ENCODE measurements around the gene GALP. TPM values are rescaled to one million over a fixed set of nuclear protein-coding genes. Genes with fewer than 3 reads are reported as not detected.

GALP gene
- total and polyA plus RNA-seq, 7 experiments from 2014 or later: not detected

GRCh38 chr19:56221851-56222250 lies 46.0 kb downstream of the GALP start:
- Histone ChIP-seq H3K4me3 (ENCODE audit: low read length) (no peak overlapping the region), H3K4me1 (ENCODE audit: control insufficient read depth in 2 of 2, insufficient read depth in 2 of 2, low read length in 2 of 2) (no peaks in the 10 kb centered on the region), H3K36me3 (ENCODE audit: control insufficient read depth in 2 of 3, insufficient read depth in 3 of 3, low read length in 3 of 3) (no peaks in the 10 kb centered on the region), H3K27me3 (ENCODE audit: control insufficient read depth in 2 of 2, insufficient read depth in 2 of 2, low read length in 2 of 2) (no peaks in the 10 kb centered on the region), H3K27ac (ENCODE audit: low read depth, low read length) (no peak overlapping the region), H3K9me3 (ENCODE audit: control insufficient read depth in 2 of 3, low read length in 3 of 3) (no peaks in the 10 kb centered on the region)
- CTCF ChIA-PET: no interaction called here
- intact Hi-C loops (cut with micrococcal nuclease): no loop called here
- H3K27ac Mint-ChIP-seq: no peak overlapping the region
- peaks cover 0 to 39% (median 18%) of the 10 kb centered on the region in 5 donors for H3K36me3 Mint-ChIP-seq
- peaks cover 7 to 12% (median 9%) of the 10 kb centered on the region in 5 donors for H3K27me3 Mint-ChIP-seq
- peaks cover 0 to 5% (median 4%) of the 10 kb centered on the region in 7 donors for H3K4me1 Mint-ChIP-seq
- peaks cover 0 to 3% (median 0%) of the 10 kb centered on the region in 11 donors for H3K9me3 Mint-ChIP-seq
- POLR2A ChIA-PET: no interaction called here
- ATAC-seq (no peak), DNase-seq (no peak)
- H3K4me3 Mint-ChIP-seq: no peak overlapping the region

GRCh38 chr19:56222901-56223300 lies 47.1 kb downstream of the GALP start:
- Mint-ChIP-seq H3K36me3 (peaks cover 0 to 39% (median 18%) of the 10 kb centered on the region in 5 donors), H3K27me3 (peaks cover 3 to 10% (median 5%) of the 10 kb centered on the region in 5 donors), H3K27ac (no peak overlapping the region), H3K9me3 (peaks cover 0 to 2% (median 0%) of the 10 kb centered on the region in 11 donors), H3K4me3 (no peak overlapping the region), H3K4me1 (peaks cover 0 to 5% (median 2%) of the 10 kb centered on the region in 7 donors)
- Histone ChIP-seq H3K4me3 (ENCODE audit: low read length) (no peak overlapping the region), H3K27ac (ENCODE audit: low read depth, low read length) (no peak overlapping the region), H3K4me1 (ENCODE audit: control insufficient read depth in 2 of 2, insufficient read depth in 2 of 2, low read length in 2 of 2) (no peaks in the 10 kb centered on the region), H3K36me3 (ENCODE audit: control insufficient read depth in 2 of 3, insufficient read depth in 3 of 3, low read length in 3 of 3) (no peaks in the 10 kb centered on the region), H3K27me3 (ENCODE audit: control insufficient read depth in 2 of 2, insufficient read depth in 2 of 2, low read length in 2 of 2) (no peaks in the 10 kb centered on the region), H3K9me3 (ENCODE audit: control insufficient read depth in 2 of 3, low read length in 3 of 3) (no peaks in the 10 kb centered on the region)
- ChIA-PET CTCF (no interaction called here), POLR2A (no interaction called here)
- intact Hi-C loops (cut with micrococcal nuclease): no loop called here
- no peak for ATAC-seq
- DNase-seq: no peak

- no peaks in the 10 kb centered on the region for H3K9me3 ChIP-seq (ENCODE audit: control insufficient read depth in 2 of 3, low read length in 3 of 3)
- Mint-ChIP-seq H3K9me3 (no peaks in the 10 kb centered on the region), H3K27me3 (peaks cover 0 to 6% (median 2%) of the 10 kb centered on the region in 5 donors), H3K4me1 (peaks cover 0 to 3% (median 0%) of the 10 kb centered on the region in 7 donors), H3K27ac (no peak overlapping the region), H3K4me3 (no peak overlapping the region), H3K36me3 (peaks cover 0 to 39% (median 18%) of the 10 kb centered on the region in 5 donors)
- H3K36me3 ChIP-seq (ENCODE audit: control insufficient read depth in 2 of 3, insufficient read depth in 3 of 3, low read length in 3 of 3): no peaks in the 10 kb centered on the region
- no peak overlapping the region for H3K27ac ChIP-seq (ENCODE audit: low read depth, low read length)
- no peak for ATAC-seq
- H3K4me3 ChIP-seq (ENCODE audit: low read length): no peak overlapping the region
- no peaks in the 10 kb centered on the region for H3K27me3 ChIP-seq (ENCODE audit: control insufficient read depth in 2 of 2, insufficient read depth in 2 of 2, low read length in 2 of 2)
- ChIA-PET POLR2A (no interaction called here), CTCF (interaction anchor here (2.1 kb wide), 1 partner anchor 29 kb away, joined by 4 read pairs; no protein-coding TSS in a partner anchor)
- intact Hi-C loops (cut with micrococcal nuclease): no loop called here
- no peak for DNase-seq
- no peaks in the 10 kb centered on the region for H3K4me1 ChIP-seq (ENCODE audit: control insufficient read depth in 2 of 2, insufficient read depth in 2 of 2, low read length in 2 of 2)
These were observed 47.7 kb downstream of the GALP start for GRCh38 chr19:56223481-56223880.

Other genes with a start within 250 kb of the GALP start
- gene NLRP13, start 243.7 kb upstream of the GALP start, total RNA-seq: not detected
- not detected for gene NLRP13, start 243.7 kb upstream of the GALP start, polyA plus RNA-seq
- not detected for gene NLRP8, start 228.2 kb upstream of the GALP start, total RNA-seq
- gene NLRP8, start 228.2 kb upstream of the GALP start, polyA plus RNA-seq: not detected
- gene NLRP5, start 189.2 kb upstream of the GALP start, total RNA-seq: not detected
- gene NLRP5, start 189.2 kb upstream of the GALP start, polyA plus RNA-seq: not detected
- gene ZNF787, start 54.7 kb upstream of the GALP start, total RNA-seq: 10 to 100 TPM; 19.7 to 41.2 (median 33.0) TPM
- 1 to 10 TPM; 1.5 to 2.4 TPM for gene ZNF787, start 54.7 kb upstream of the GALP start, polyA plus RNA-seq
- gene ZNF444, start 34.7 kb upstream of the GALP start, total RNA-seq: 10 to 100 TPM; 22.2 to 49.6 (median 35.7) TPM
- gene ZNF444, start 34.7 kb upstream of the GALP start, polyA plus RNA-seq: 10 to 100 TPM; 15.9 to 35.3 TPM
- not detected for gene ZSCAN5B, start 21.8 kb downstream of the GALP start, total RNA-seq
- not detected for gene ZSCAN5B, start 21.8 kb downstream of the GALP start, polyA plus RNA-seq
- not detected for gene ZSCAN5C, start 26.3 kb downstream of the GALP start, total RNA-seq
- not detected for gene ZSCAN5C, start 26.3 kb downstream of the GALP start, polyA plus RNA-seq
- gene EDDM13, start 96.7 kb downstream of the GALP start, total RNA-seq: 1 to 10 TPM in 1 of 5 experiments, not detected in 4; 3.0 TPM
- gene EDDM13, start 96.7 kb downstream of the GALP start, polyA plus RNA-seq: 1 to 10 TPM in 1 of 2 donors, not detected in 1; 1.3 TPM
- 10 to 100 TPM in 4 of 5 experiments, 1 to 10 TPM in 1; 8.0 to 15.4 (median 11.8) TPM for gene ZSCAN5A, start 138.8 kb downstream of the GALP start, total RNA-seq
- gene ZSCAN5A, start 138.8 kb downstream of the GALP start, polyA plus RNA-seq: 1 to 10 TPM; 6.7 to 7.6 TPM
- gene ZNF582, start 217.5 kb downstream of the GALP start, total RNA-seq: 1 to 10 TPM; 1.7 to 7.6 (median 3.3) TPM
- 1 to 10 TPM; 5.7 to 5.8 TPM for gene ZNF582, start 217.5 kb downstream of the GALP start, polyA plus RNA-seq
- gene ZNF583, start 228.3 kb downstream of the GALP start, total RNA-seq: 10 to 100 TPM in 2 of 5 experiments, 1 to 10 TPM in 3; 2.4 to 14.3 (median 3.1) TPM
- 10 to 100 TPM; 16.3 to 20.1 TPM for gene ZNF583, start 228.3 kb downstream of the GALP start, polyA plus RNA-seq